AG10803 (cell line): ENCODE measurements around the gene MTUS2.

ENCODE experiments used
- DNase-seq: peaks from one replicate; pipeline ENCODE4 v3.0.0; 2010; ENCODE audit warnings: low read depth
- H3K4me3 ChIP-seq: 2 replicates; pipeline ENCODE4 v1.5.1; 2011; ENCODE audit warnings: mild to moderate bottlenecking, low read length, control low read depth
- TF ChIP-seq, protein P1 (sequence below): conservative IDR thresholded peaks from 2 replicates; pipeline ENCODE4 v1.5.1; 2011; ENCODE audit warnings: mild to moderate bottlenecking, low read length, control low read depth, inconsistent platforms

Gene MTUS2

DNA sequence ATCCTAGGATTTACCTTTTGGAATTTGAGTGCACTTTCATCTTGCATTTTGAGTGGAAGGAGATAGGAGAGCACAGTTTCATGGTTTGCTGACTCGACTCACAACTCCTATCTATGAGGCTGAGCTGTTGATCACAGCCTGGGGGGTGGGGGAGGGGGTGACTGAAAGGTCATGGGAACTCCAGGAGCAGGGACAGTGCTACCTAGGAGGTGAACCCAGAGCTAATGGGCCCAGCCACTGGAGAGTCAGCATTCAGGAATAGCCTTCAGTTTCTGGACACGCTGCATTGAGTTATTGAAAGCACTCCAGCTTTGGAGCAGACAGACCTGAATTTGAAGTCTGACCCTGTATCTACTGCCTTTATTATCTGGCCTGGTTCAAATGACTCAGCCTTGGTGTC, 435.4 kb downstream of the MTUS2 start:
- TF ChIP-seq, protein P1, sequence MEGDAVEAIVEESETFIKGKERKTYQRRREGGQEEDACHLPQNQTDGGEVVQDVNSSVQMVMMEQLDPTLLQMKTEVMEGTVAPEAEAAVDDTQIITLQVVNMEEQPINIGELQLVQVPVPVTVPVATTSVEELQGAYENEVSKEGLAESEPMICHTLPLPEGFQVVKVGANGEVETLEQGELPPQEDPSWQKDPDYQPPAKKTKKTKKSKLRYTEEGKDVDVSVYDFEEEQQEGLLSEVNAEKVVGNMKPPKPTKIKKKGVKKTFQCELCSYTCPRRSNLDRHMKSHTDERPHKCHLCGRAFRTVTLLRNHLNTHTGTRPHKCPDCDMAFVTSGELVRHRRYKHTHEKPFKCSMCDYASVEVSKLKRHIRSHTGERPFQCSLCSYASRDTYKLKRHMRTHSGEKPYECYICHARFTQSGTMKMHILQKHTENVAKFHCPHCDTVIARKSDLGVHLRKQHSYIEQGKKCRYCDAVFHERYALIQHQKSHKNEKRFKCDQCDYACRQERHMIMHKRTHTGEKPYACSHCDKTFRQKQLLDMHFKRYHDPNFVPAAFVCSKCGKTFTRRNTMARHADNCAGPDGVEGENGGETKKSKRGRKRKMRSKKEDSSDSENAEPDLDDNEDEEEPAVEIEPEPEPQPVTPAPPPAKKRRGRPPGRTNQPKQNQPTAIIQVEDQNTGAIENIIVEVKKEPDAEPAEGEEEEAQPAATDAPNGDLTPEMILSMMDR: no peak
- DNase-seq: no peak
- no peak overlapping the region for H3K4me3 ChIP-seq

DNA sequence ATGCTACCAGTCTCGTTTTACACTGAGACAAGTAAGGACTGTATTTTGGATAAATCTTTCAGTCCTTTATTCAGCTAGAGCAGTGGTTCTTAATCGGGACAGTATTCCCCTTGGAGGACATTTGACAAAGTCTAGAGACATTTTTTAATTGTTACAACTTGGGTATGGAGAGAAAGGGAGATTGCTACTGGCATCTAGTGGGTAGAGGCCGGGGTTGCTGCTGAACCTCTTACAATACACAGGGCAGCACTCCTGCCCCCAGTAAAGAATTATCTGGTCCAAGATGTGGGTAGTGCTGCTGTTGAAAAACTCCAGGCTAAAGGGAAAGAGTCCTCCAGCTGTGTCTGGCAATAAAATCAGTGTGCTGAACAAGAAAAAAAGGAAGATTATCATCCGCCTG, 440.5 kb downstream of the MTUS2 start:
- TF ChIP-seq, protein P1: no peak
- no peak overlapping the region for H3K4me3 ChIP-seq

DNA sequence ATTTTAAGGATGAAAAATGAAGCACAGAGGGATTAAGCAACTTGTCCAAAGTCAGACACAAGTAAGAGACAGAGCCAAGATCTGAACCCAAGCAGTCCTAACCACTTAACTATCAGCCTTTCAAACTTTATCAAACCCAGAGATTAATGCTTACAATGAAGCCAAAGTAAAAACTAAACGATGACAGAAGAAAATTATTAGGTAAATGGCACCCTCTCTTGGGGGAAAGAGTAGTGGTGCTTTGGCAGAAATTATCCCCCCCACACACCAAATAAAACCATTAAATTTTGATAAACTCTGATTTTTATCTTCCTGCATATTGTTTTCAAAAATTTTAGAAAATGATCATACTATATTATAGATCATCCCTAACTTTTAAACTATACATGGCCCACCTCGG, 446.1 kb downstream of the MTUS2 start:
- DNase-seq: no peak
- TF ChIP-seq, protein P1: no peak
- H3K4me3 ChIP-seq: no peak overlapping the region

More for the DNA sequence above, 440.5 kb downstream of the MTUS2 start:
- no peak for DNase-seq

DNA sequence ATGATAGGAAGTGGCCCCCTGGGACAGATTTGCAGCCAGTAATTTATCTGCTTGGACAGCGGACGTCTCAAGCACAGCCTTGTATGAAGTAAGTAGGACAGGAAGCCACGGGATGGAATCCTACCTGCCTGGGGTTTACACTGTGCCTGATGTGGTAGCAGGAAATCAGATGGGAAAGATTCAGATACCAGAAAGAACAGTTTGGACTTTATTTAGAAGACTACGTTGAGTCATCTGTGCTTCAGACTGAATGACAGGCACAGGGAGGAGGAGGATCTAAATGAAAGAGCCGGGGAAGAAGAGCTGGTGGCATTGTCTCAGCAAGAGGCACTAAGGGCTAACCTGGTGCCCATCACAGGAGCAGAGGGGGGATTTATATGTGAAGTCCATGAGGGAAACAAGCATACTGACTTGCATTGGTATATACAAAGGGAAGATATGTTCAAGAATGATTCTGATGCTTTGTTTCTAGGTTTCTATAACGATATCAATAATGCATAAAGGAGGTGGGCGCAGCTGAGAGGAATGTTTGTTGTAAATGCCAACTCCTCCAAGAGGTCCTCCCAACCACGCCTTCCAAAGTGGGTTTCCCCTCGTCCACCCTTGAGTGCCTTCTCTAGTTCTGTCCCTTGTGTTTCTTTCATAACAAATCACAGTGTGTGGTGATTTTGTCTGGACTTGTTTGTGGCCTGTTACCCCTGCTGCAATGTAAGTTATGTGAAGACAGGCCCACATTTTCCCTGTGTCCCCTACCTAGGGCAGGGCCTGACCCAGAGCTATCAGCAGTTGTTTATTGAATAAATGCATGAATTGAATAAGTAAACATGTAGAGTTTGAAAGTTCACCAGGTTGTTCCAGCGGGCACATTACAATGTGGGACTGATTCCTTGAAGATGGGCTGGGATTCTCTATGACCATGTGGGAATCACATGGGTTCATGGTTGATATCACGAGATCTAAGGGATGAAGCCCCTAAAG, 446.9 kb downstream of the MTUS2 start:
- TF ChIP-seq, protein P1: no peak
- H3K4me3 ChIP-seq: no peak overlapping the region
- DNase-seq: no peak

- TF ChIP-seq, protein P1: no peak
- DNase-seq: no peak
Observed at GRCh38 chr13:29270271-29270985, 450.3 kb downstream of the MTUS2 start.

GRCh38 chr13:29271606-29272005, 451.5 kb downstream of the MTUS2 start:
- no peak for DNase-seq
- TF ChIP-seq, protein P1: no peak
- H3K4me3 ChIP-seq: no peak overlapping the region

More at GRCh38 chr13:29270271-29270985, 450.3 kb downstream of the MTUS2 start:
- no peak overlapping the region for H3K4me3 ChIP-seq
